ENCODE results near the gene ACP7.
"Not testable (repeated sequence)": the region's sequence is repeated elsewhere in the genome, so short reads cannot be mapped to it uniquely, and the experiment has no call there.

Gene ACP7

GRCh38 chr19:39083983-39084731 is at the start of gene ACP7:
Gene ACP7 (plus strand): TSS chr19:39084368. CDS start chr19:39085270, 902 bp downstream.
- DNase-seq (ENCODE audit: insufficient read length, low spot score) (no peak), FAIRE-seq (no peak)

- FAIRE-seq (no peak), DNase-seq (ENCODE audit: insufficient read length, low spot score) (no peak)
These were observed 47.6 kb upstream of the ACP7 start for GRCh38 chr19:39036581-39036980.

- DNase-seq (ENCODE audit: insufficient read length, low spot score) (no peak), FAIRE-seq (no peak)
These were observed 47.0 kb upstream of the ACP7 start for GRCh38 chr19:39037194-39037593.

- DNase-seq (ENCODE audit: insufficient read length, low spot score) (peak; percentile 72), FAIRE-seq (no peak)
These were observed 46.1 kb upstream of the ACP7 start for GRCh38 chr19:39038098-39038497.

GRCh38 chr19:39045506-39045905 is 38.7 kb upstream of the ACP7 start:
- FAIRE-seq (no peak), DNase-seq (ENCODE audit: insufficient read length, low spot score) (no peak)

GRCh38 chr19:39046037-39046821 is 37.9 kb upstream of the ACP7 start:
- FAIRE-seq (no peak), DNase-seq (ENCODE audit: insufficient read length, low spot score) (no peak)

- DNase-seq (ENCODE audit: insufficient read length, low spot score): no peak
- no peak for FAIRE-seq
These were observed 37.1 kb upstream of the ACP7 start for GRCh38 chr19:39047073-39047472.

- FAIRE-seq (no peak), DNase-seq (ENCODE audit: insufficient read length, low spot score) (peak; percentile 72)
These were observed 31.9 kb upstream of the ACP7 start for GRCh38 chr19:39052243-39052746.

GRCh38 chr19:39052846-39053245 is 31.3 kb upstream of the ACP7 start:
- FAIRE-seq (no peak), DNase-seq (ENCODE audit: insufficient read length, low spot score) (no peak)

GRCh38 chr19:39053276-39054090 is 30.7 kb upstream of the ACP7 start:
- FAIRE-seq (no peak), DNase-seq (ENCODE audit: insufficient read length, low spot score) (no peak)

- DNase-seq (ENCODE audit: insufficient read length, low spot score) (no peak), FAIRE-seq (no peak)
These were observed 30.1 kb upstream of the ACP7 start for GRCh38 chr19:39054091-39054470.

- DNase-seq (ENCODE audit: insufficient read length, low spot score): no peak
- FAIRE-seq: no peak
These were observed 26.6 kb upstream of the ACP7 start for GRCh38 chr19:39057615-39058014.

- DNase-seq (ENCODE audit: insufficient read length, low spot score): no peak
- no peak for FAIRE-seq
These were observed 24.9 kb upstream of the ACP7 start for GRCh38 chr19:39059302-39059701.

- no peak for DNase-seq (ENCODE audit: insufficient read length, low spot score)
- FAIRE-seq: no peak
These were observed 24.0 kb upstream of the ACP7 start for GRCh38 chr19:39060171-39060570.

GRCh38 chr19:39064405-39064804 is 19.8 kb upstream of the ACP7 start:
- DNase-seq (ENCODE audit: insufficient read length, low spot score) (no peak), FAIRE-seq (no peak)

GRCh38 chr19:39065928-39066327 is 18.2 kb upstream of the ACP7 start:
- FAIRE-seq: no peak
- no peak for DNase-seq (ENCODE audit: insufficient read length, low spot score)

- no peak for DNase-seq (ENCODE audit: insufficient read length, low spot score)
- no peak for FAIRE-seq
These were observed 17.1 kb upstream of the ACP7 start for GRCh38 chr19:39067104-39067503.

GRCh38 chr19:39068259-39068658 is 15.9 kb upstream of the ACP7 start:
- DNase-seq (ENCODE audit: insufficient read length, low spot score); FAIRE-seq: not testable (repeated sequence)

GRCh38 chr19:39070888-39071287 is 13.3 kb upstream of the ACP7 start:
- FAIRE-seq: peak; percentile 97
- DNase-seq (ENCODE audit: insufficient read length, low spot score): no peak

- FAIRE-seq: no peak
These were observed 9.9 kb upstream of the ACP7 start for GRCh38 chr19:39074205-39074692.

GRCh38 chr19:39074942-39075341 is 9.2 kb upstream of the ACP7 start:
- FAIRE-seq (no peak), DNase-seq (ENCODE audit: insufficient read length, low spot score) (no peak)

More at GRCh38 chr19:39074205-39074692, 9.9 kb upstream of the ACP7 start:
- DNase-seq (ENCODE audit: insufficient read length, low spot score): no peak
